KOPT-K1 (cell line): Measurements from ENCODE around the gene RHOB.
"Not testable (repeated sequence)": the region's sequence is repeated elsewhere in the genome, so short reads cannot be mapped to it uniquely, and the experiment has no call there.

Experiments
- H3K27ac ChIP-seq: fragments of 200-600 bp; sonication (generic); 2 replicates; pipeline ENCODE4 v1.5.1; 2016; ENCODE audit warnings: antibody characterized with exemption, mild to moderate bottlenecking, low read depth, low read length; ENCODE audit not compliant: poor library complexity, severe bottlenecking
- H3K36me3 ChIP-seq: fragments of 200-600 bp; sonication (generic); 2 replicates; pipeline ENCODE4 v1.5.1; 2017; ENCODE audit warnings: antibody characterized with exemption, mild to moderate bottlenecking, low read length, moderate library complexity; ENCODE audit not compliant: insufficient read depth
- H3K9me3 ChIP-seq: fragments of 200-600 bp; sonication (generic); 2 replicates; pipeline ENCODE4 v1.5.1; 2017; ENCODE audit warnings: antibody characterized with exemption, low read length, mild to moderate bottlenecking; ENCODE audit not compliant: insufficient read depth, poor library complexity, severe bottlenecking

The RHOB gene

DNA sequence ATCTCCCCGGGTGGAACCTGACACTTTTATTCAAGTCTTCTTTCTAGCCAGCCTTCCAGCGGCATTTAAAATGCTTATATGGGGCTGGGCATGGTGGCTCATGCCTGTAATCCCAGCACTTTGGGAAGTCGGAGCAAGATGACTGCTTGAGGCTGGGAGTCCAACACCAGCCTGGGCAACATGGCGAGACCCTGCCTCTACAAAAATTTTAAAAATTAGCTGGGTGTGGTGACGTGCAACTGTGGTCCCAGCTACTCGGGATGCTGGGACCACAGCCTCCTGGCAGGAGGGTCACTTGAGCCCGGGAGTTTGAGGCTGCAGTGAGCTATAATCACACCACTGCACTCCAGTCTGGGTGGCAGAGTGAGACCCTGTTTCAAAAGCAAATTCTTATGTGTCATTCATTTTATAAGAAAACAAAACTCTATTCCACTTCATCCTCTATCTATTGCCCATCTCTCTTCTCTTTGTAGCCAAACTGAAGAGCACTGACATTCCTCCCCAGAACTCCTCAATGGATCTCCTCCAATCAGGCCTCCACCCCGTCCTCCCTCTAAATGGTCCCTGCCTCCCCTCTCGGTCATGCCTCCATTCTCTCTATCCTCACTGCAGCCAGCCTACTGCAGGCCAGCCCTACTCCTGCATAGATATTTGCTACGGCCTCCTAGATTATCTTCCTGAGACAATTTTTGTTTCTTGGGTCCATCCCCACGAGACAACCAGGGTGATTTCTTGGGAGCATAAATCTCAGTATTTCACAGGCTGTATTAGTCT lies 18.0 kb upstream of the RHOB start:
- Histone ChIP-seq H3K9me3 (no peaks in the 10 kb centered on the region), H3K36me3 (no peaks in the 10 kb centered on the region), H3K27ac (no peak overlapping the region)

DNA sequence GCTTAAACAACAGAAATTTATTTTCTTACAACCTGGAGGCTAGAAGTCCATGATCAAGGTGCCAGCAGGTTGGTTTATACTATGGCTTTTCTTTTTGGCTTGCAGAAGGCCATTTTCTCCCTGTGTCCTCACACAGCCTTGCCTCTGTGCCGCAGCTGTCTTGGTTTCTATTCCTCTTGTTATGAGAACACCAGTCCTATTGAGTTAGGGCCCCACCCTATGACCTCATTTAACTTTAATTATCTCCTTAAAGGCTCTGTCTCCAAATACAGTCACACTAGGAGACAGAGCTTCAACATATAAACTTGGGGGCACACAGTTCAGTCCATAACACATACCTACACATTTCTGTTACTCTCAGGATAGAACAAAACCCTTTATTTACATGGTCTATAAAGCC lies 17.3 kb upstream of the RHOB start:
- H3K9me3 ChIP-seq: no peaks in the 10 kb centered on the region
- H3K27ac ChIP-seq: no peak overlapping the region
- H3K36me3 ChIP-seq: no peaks in the 10 kb centered on the region

DNA sequence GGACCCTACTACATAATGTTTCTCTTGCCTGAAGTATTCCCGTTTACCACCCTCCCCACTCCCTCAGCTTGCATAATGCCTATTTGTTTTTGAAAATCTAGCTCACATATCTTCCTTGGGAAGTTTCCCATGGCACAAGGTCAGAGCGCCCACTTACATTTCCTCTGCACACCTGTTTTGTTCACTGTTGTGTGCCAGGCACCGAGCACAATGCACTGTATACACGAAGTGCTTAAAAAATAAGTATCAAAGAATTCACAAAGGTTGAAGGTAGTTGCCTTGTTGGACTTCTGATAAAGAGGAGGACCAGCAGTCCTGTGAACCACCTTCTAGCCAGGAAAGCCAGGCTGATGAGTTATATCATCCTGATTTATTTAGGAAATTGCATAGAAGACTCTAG lies 16.8 kb upstream of the RHOB start:
- Histone ChIP-seq H3K9me3 (no peaks in the 10 kb centered on the region), H3K36me3 (no peaks in the 10 kb centered on the region), H3K27ac (no peak overlapping the region)

DNA sequence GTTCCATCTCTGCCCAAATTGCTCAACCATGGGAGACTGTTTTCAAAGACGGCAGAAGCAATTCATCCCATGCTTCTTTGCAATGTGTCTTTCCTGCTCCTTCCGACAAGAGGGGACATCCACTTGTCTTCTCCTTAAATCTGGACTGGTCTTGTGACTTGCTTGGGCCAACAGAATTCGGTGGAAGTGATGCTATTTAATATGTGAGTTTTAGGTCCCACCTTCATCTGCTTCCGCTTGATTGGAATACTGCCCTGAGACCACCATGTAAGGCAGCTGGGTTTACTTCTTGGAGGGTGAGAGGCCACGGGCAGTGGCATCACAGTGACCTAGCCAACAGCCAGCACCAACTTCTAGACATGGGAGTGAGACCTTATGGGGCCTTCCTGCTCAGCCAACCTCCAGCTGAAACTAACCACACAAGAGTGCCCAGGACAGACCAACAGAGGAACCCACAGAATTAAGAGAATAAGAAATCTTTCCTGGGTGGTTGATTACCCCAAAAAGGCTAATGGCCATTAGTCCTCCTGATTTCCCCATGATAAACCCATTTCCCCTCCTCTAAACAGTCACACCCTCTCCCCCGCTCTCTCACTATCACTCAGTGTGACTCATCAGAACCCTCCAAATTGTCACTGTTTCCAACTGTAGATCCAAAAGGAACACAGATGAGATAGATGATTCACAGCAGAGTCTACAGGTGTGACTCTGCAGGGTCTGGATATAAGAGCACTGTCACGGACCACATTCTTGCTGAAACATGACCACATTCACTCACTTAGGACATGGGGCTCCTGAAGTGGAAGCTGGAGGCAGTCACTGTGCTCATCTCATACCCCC lies 16.2 kb upstream of the RHOB start:
- Histone ChIP-seq H3K36me3 (no peaks in the 10 kb centered on the region), H3K27ac (no peak overlapping the region), H3K9me3 (no peaks in the 10 kb centered on the region)

DNA sequence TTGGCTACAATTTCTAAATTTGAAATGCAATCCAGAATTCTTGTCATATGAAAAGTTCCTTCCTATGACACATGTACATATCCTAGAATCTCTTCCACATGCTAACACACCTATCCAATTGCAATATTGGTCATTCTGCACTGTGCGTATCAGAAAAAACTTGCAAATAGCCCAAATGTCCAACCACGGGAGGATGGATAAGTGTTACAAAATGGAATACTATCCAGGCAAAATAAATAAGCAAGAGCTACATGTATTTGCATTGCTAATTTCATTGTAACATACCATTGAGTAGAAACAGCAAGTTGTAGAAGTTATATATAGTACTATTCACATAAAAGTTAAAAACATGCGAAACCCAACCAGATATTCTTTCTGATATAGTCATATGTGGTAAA lies 15.6 kb upstream of the RHOB start:
- no peaks in the 10 kb centered on the region for H3K36me3 ChIP-seq
- H3K9me3 ChIP-seq: no peaks in the 10 kb centered on the region
- no peak overlapping the region for H3K27ac ChIP-seq

DNA sequence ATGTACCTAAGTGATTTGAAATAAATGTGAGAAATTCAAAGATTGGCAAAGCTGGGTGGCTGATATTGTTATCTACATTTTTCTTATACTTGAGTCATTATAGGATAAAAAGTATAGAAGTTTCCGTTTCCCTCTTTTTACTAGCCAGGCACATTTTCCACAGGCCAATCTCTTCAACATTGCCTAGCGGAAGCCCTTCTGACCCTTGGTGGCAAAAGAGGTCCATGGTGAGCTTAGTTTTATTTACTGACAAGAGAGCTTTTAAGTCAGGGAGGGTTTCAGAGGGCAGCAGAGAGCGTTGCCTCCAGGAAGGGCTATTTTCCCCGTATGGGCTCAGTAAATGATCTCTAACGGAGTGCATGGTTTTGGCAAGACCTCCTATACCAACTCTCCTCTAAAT lies 15.1 kb upstream of the RHOB start:
- Histone ChIP-seq H3K9me3 (no peaks in the 10 kb centered on the region), H3K27ac (no peak overlapping the region), H3K36me3 (no peaks in the 10 kb centered on the region)

DNA sequence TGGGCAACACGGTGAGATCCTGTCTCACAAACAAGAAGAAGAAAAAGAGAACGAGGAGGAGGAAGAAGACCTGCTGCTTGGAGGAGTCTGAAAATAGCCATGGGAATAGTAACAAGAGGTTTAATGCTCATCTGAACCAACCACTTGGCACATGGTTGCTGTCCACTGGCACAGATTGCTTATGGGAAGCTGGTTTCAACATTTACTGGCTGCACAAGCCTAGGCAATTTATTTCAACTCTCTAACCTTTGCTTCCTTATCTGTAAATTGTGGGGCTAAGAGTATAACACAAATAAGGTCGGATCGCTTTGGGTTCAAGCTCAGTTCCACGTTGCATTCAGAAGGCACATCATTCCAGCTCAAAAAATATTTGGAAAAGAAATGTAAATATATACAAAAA lies 14.2 kb upstream of the RHOB start:
- H3K36me3 ChIP-seq: no peaks in the 10 kb centered on the region
- H3K27ac ChIP-seq: no peak overlapping the region
- no peaks in the 10 kb centered on the region for H3K9me3 ChIP-seq

DNA sequence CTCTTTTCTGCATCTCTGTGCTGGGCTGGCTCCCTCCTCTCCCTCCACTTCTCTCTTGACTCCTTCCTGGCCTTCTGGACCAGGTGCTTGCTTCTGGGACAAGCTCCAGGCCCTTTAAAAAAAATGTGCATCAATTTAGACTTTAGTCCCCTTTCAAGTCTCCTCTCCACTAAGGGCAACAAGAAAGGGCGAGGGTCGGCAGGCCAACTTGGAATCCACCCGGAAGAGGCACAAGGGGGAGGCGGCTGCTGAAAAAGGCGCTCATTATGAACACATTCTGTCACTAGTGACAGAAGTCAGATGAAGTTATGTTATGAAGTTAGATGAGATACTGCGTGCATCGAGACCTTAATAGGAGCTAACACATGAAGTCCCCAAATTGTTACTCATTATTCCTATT lies 13.6 kb upstream of the RHOB start:
- H3K36me3 ChIP-seq: no peaks in the 10 kb centered on the region
- H3K27ac ChIP-seq: no peak overlapping the region
- H3K9me3 ChIP-seq: no peaks in the 10 kb centered on the region

DNA sequence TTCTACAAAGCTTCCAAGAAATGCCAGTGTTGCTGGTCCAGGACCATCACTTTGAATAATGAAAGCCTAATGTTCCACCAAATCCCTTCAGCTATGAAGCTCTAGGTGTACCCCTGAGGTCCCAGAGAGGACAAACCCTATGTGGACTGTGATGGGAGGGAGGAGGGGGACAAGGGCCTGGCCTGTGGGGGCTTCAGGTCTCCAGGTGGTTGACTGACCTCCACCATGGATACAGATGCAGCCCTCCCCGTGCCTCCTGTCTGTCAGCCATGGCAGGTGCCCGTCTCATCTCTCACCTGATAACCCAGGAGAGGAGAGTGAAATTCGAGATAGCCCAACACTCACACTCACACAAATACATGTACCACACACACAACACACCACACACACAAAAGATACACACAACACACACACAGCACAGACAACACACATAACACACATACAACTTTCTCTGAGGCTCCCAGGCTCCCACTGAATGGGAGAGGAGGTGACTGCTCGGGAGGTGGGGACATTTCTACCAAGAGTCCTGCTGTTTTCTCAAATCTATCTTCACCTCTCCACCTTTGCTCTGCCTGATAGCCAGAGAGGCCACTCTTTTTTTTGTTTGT lies 12.8 kb upstream of the RHOB start:
- Histone ChIP-seq H3K36me3 (no peaks in the 10 kb centered on the region), H3K9me3 (no peaks in the 10 kb centered on the region), H3K27ac (no peak overlapping the region)

DNA sequence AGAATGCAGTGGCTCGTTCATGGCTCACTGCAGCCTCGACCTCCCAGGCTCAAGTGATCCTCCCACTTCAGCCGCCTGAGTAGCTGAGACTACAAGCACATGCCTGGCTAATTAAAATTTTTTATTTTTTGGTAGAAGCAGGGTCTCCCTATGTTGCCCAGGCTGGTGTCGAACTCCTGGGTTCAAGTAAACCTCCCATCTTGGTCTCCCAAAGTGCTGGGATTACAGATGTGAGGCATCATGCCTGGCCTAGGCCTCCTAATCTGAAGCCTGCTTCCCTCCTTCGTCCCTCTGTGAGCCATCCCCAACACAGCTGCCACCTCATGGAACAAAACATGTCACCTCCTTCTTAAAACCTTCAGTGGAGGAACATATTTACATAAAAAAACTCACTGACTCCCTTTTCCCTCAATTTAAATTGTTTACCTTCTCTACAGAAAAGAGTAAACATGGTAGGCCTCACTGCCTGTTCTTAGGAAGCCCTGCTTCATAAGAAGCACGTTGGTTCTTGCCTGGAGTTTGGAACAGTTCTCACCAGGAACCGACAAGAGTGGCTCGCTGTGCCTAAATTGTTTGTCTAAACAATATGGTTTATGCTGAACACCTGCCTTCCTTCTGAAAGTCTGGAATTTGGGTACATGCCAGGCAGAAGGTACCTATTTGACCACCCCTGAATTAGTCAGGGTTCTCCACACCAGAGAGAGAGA lies 12.1 kb upstream of the RHOB start:
- H3K9me3 ChIP-seq: no peaks in the 10 kb centered on the region
- H3K27ac ChIP-seq: no peak overlapping the region
- H3K36me3 ChIP-seq: no peaks in the 10 kb centered on the region

DNA sequence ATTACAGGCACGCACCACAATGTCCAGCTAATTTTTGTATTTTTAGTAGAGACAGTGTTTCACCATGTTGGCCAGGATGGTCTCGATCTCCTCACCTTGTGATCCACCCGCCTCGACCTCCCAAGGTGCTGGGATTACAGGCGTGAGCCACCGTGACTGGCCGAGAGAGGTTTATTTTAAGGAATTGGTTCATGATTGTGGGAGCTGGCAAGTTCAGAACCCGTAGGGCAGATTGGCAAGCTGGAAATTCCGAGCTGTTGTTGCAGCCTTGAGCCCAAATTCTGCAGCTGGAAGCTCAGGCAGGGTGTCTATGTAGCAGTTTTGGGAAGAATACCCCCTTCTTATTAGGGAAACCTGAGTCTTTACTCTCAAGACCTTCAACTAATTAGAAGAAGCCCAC lies 11.4 kb upstream of the RHOB start:
- not testable (repeated sequence) for H3K36me3 ChIP-seq, H3K9me3 ChIP-seq, H3K27ac ChIP-seq

DNA sequence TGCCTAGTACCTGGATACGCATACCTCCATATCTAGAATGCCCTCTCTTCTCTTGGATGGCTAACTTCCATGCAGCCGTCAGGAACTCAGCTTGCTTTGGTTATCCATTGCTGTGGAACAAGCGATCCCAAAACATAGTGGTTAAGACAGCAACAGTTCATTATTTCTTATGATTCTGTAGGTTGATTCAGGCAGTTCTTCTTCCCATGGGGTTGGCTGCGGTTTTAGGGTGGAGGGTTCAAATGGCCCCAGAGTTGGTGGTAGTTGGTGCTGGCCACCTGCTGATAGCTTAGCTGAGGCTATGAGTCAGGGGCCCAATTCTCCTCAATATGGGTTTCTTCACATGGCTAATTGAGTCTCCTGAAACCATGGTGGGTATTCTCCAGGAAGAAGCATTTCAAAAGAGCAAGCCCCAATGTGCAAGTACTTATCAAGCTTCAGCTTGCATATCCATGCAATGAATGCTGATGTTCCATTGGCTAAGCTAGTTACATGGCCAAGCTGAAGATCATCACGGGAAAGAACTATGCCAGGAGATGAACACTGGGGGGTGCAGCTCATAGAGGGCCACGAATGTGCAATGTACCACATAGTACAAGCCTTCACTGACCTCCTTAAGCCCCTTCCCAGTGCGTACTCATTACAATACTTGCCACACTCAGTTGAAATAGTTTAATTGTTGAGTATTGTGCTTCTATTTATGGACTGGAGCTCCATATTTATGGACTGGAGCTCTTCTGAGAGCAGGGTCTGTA lies 10.0 kb upstream of the RHOB start:
- Histone ChIP-seq H3K36me3 (no peaks in the 10 kb centered on the region), H3K27ac (no peak overlapping the region), H3K9me3 (no peaks in the 10 kb centered on the region)

DNA sequence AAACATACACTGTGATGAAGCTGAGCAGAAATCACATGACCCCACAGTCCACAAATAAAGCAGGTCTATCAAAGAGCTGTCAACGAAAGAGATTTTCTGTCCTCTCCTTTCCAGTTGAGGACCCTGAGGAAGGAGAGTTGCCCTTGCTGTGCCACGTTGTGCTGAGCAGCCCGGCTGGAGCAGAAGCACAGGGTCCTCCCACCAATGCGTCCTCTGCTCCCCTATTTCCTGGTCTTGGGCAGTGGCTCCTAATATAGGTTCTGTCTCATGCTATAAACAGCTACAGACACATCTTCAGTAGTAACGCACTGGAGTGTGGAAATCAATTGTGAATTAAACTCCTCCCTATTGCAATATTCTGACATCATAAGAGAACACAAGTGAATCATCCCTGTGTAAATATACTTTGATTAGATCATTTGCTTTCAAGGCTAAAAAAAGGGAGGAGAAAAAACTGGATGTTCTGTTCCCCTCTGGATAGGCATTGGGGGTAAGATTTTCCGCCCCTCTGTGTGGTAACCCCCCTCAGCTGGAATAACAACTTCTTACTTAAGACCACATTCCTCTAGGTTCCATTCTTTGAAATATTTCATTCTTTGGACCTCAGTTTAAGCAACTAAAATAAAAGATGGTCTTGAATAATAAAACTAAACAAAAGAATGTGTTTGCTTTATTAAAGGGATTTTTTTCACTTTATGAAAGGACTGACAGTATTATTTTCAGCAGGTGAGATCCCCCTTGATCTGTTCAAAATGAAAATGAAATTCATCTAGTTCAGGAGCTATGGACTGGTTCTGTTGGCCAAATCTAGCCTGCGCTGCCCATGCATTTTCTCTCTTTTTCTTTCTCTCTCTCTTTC lies 8.3 kb upstream of the RHOB start:
- H3K36me3 ChIP-seq: no peaks in the 10 kb centered on the region
- H3K27ac ChIP-seq: no peak overlapping the region
- no peaks in the 10 kb centered on the region for H3K9me3 ChIP-seq

DNA sequence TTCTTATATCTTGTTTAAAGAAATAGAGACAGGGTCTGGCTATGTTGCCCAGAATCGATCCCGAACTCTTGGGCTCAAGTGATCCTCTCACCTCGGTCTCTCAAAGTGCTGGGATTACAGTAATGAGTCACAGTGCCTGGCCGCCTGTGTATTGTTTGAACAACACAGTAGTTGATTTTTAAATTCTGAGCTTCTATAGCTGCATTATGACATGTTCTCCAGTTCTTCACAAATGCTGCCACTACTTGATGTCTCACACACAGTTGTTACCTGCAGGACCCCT lies 7.7 kb upstream of the RHOB start:
- Histone ChIP-seq H3K9me3 (no peaks in the 10 kb centered on the region), H3K27ac (no peak overlapping the region), H3K36me3 (no peaks in the 10 kb centered on the region)
